ENCODE measurements around the gene ZEB1. TPM values are rescaled to one million over a fixed set of nuclear protein-coding genes. Genes with fewer than 3 reads are reported as not detected.
"Not testable (repeated sequence)": the region's sequence is repeated elsewhere in the genome, so short reads cannot be mapped to it uniquely, and the experiment has no call there.

ZEB1 gene
- total RNA-seq, 4 donors from 2014 or later, result 124 to 189 (median 154) TPM

DNA sequence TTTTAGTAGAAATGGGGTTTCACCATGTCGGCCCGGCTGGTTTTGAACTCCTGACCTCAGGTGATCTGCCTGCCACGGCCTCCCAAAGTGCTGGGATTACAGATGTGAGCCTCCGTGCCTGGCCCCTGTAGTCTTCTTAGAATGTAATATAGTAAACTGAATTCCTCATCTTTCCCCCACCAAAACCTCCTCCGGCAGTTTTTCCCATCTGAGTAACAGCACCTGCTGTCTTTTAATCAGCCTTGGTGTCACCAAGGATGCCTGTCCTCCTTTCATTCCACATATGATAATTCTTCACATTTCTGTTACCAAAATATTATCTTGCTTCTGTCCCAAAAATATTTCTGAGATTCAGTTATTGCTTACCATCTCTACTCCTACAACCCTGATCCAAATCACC lies 80.2 kb downstream of the ZEB1 start:
- no peaks in the 10 kb centered on the region for H3K27me3 ChIP-seq
- DNase-seq (ENCODE audit: extremely low spot score), result no peak
- peaks cover 28 to 49% (median 42%) of the 10 kb centered on the region in 4 donors for H3K4me1 ChIP-seq
- H3K27ac ChIP-seq (replicated peaks in 1 of 4), result no peak overlapping the region
- 100% methylated on average over 5 of the region's 5 CpGs for WGBS
- intact Hi-C loops (cut with DNase I), result no loop called here
- no peaks in the 10 kb centered on the region for H3K36me3 ChIP-seq
- no peak for TF ChIP-seq POLR2A (IDR thresholded peaks at IDR 0.05; ENCODE audit: low read depth)
- no peaks in the 10 kb centered on the region for H3K9me3 ChIP-seq
- H3K4me3 ChIP-seq, result no peak overlapping the region

DNA sequence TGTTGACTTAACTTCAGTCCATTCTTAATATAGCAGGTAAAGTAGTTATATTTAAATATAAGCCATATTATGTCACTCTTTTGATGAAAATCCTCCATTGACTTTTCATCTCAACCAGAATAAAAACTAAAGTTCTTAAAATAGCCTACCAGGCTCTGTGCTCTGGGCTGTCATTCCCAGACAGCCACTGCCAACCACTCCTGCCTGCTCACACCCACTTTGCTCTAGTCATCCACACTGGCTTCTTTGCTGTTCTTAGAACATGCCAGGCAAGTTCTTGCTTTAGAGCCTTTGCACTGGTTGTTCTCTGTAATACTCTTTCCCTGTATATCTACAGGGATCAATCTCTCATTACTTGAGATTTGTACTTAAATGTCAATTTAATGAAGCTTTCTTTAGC lies 80.6 kb downstream of the ZEB1 start:
- Histone ChIP-seq H3K36me3 (no peaks in the 10 kb centered on the region), H3K27ac (replicated peaks in 1 of 4) (no peak overlapping the region), H3K9me3 (no peaks in the 10 kb centered on the region), H3K27me3 (no peaks in the 10 kb centered on the region), H3K4me3 (no peak overlapping the region), H3K4me1 (peaks cover 33 to 53% (median 42%) of the 10 kb centered on the region in 4 donors)
- no peak for TF ChIP-seq POLR2A (IDR thresholded peaks at IDR 0.05; ENCODE audit: low read depth)
- TF ChIP-seq EP300 (IDR thresholded peaks at IDR 0.05), result no peak
- DNase-seq (ENCODE audit: extremely low spot score), result no peak
- intact Hi-C loops (cut with DNase I), result no loop called here

DNA sequence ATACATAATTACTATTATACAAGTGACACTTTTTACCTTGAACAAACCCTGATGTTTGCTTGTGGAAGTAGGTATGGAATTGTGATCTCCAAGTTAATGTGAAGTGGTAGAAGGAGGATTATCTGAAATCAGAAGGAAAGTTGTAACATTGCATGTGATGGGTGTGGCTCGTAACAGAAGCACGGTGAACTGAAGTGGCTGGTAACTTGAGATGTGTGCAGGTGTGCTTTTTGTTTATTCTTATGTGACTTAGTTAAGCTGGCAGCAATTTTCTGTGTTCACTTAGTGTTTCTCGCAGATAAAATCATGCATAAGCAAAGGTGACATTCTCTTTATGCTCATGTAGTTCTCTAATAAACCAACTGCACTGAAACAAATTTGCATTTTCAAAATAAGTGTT lies 82.3 kb downstream of the ZEB1 start:
- intact Hi-C loops (cut with DNase I), result no loop called here
- no peak for DNase-seq (ENCODE audit: extremely low spot score)
- no peaks in the 10 kb centered on the region for H3K9me3 ChIP-seq
- H3K4me3 ChIP-seq, result no peak overlapping the region
- TF ChIP-seq, protein P1, sequence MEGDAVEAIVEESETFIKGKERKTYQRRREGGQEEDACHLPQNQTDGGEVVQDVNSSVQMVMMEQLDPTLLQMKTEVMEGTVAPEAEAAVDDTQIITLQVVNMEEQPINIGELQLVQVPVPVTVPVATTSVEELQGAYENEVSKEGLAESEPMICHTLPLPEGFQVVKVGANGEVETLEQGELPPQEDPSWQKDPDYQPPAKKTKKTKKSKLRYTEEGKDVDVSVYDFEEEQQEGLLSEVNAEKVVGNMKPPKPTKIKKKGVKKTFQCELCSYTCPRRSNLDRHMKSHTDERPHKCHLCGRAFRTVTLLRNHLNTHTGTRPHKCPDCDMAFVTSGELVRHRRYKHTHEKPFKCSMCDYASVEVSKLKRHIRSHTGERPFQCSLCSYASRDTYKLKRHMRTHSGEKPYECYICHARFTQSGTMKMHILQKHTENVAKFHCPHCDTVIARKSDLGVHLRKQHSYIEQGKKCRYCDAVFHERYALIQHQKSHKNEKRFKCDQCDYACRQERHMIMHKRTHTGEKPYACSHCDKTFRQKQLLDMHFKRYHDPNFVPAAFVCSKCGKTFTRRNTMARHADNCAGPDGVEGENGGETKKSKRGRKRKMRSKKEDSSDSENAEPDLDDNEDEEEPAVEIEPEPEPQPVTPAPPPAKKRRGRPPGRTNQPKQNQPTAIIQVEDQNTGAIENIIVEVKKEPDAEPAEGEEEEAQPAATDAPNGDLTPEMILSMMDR (IDR thresholded peaks at IDR 0.05), result no peak
- no peak for TF ChIP-seq POLR2A (IDR thresholded peaks at IDR 0.05; ENCODE audit: low read depth)
- no peak for TF ChIP-seq EP300 (IDR thresholded peaks at IDR 0.05)
- no peak for TF ChIP-seq POLR2AphosphoS5 (IDR thresholded peaks at IDR 0.05)
- H3K27me3 ChIP-seq, result no peaks in the 10 kb centered on the region
- H3K27ac ChIP-seq (replicated peaks in 1 of 4), result no peak overlapping the region
- WGBS, result 80% methylated on average over 3 of the region's 3 CpGs
- peaks cover 24 to 43% (median 31%) of the 10 kb centered on the region in 4 donors for H3K4me1 ChIP-seq
- no peaks in the 10 kb centered on the region for H3K36me3 ChIP-seq

DNA sequence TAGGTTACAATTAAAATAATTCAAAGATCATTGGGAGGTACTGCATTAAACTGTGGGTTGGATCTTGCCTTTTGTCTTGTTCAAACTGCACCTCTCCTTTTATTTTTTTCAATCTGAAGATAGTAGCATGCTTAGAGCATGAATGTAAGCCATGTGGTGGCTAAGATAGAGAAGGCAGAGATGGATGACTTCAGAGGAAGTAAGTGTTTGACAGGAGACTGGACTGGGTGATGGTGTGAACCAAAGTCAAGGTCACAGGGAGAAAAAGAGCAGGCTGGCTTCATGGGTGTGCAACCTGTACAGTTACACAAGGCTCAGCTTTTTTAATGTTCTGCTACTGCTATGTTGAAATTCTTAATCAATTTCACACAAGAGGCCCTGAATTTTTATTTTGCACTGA lies 85.6 kb downstream of the ZEB1 start:
- Histone ChIP-seq H3K27ac (replicated peaks in 1 of 4) (no peak overlapping the region), H3K4me3 (no peak overlapping the region), H3K9me3 (no peaks in the 10 kb centered on the region), H3K27me3 (no peaks in the 10 kb centered on the region), H3K36me3 (no peaks in the 10 kb centered on the region), H3K4me1 (peaks cover 11 to 31% (median 19%) of the 10 kb centered on the region in 4 donors)
- TF ChIP-seq POLR2A (IDR thresholded peaks at IDR 0.05; ENCODE audit: low read depth), result no peak
- no peak for TF ChIP-seq POLR2AphosphoS5 (IDR thresholded peaks at IDR 0.05)
- TF ChIP-seq, protein P1 (IDR thresholded peaks at IDR 0.05), result no peak
- TF ChIP-seq EP300 (IDR thresholded peaks at IDR 0.05), result no peak
- no peak for DNase-seq (ENCODE audit: extremely low spot score)
- intact Hi-C loops (cut with DNase I), result no loop called here

DNA sequence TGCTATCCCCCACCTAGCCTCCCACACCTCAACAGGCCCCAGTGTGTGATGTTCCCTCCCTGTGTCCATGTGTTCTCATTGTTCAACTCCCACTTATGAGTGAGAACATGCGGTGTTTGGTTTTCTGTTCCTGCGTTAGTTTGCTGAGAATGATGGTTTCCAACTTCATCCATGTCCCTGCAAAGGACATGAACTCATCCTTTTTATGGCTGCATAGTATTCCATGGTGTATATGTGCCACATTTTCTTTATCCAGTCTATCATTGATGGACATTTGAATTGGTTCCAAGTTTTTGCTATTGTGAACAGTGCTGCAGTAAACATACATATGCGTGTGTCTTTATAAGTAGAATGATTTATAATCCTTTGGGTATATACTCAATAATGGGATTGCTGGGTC lies 86.8 kb downstream of the ZEB1 start:
- H3K9me3 ChIP-seq; DNase-seq (ENCODE audit: extremely low spot score); H3K36me3 ChIP-seq: not testable (repeated sequence)

DNA sequence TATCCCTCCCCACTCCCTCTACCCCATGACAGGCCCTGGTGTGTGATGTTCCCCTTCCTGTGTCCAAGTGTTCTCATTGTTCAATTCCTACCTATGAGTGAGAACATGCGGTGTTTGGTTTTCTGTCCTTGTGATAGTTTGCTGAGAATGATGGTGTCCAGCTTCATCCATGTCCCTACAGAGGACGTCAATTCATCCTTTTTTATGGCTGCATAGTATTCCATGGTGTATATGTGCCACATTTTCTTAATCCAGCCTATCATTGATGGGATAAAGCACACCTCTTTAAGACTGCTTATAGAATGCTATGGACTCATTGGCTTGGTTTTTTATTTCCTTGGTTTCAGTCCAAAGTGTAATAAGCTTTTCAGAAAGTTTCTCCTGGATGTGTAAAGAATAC lies 93.4 kb downstream of the ZEB1 start:
- H3K4me1 ChIP-seq; H3K27ac ChIP-seq (replicated peaks in 1 of 4); H3K9me3 ChIP-seq; H3K4me3 ChIP-seq; H3K27me3 ChIP-seq; H3K36me3 ChIP-seq; intact Hi-C loops (cut with DNase I); DNase-seq (ENCODE audit: extremely low spot score): not testable (repeated sequence)
- WGBS, result 88% methylated on average over 2 of the region's 2 CpGs

More for the DNA sequence above, 86.8 kb downstream of the ZEB1 start:
- WGBS, result 94% methylated on average over 3 of the region's 3 CpGs
- intact Hi-C loops (cut with DNase I); H3K27me3 ChIP-seq; H3K27ac ChIP-seq (replicated peaks in 1 of 4); H3K4me3 ChIP-seq: not testable (repeated sequence)
- peaks cover 4 to 24% (median 14%) of the 10 kb centered on the region in 4 donors for H3K4me1 ChIP-seq

DNA sequence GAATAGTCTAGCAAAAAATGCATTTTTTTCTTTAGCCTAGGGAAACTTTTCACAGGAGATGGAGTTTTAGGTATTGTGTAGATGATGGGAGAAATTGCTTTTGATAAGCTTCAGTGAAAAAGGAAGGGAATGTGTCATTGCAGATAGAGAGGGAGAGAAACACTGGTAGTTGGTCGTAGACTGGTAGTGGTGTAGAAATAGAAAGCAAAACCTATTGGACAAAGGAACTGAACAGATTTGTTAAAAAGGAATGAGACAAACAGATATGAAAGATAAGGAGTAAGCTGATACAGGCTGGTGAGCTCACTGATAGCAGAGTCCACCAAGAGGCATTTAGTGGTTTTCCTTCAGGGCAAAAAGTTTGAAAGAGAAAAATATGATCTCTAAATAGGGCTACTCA lies 94.3 kb downstream of the ZEB1 start:
- peaks cover 0 to 9% (median 6%) of the 10 kb centered on the region in 4 donors for H3K4me1 ChIP-seq
- no peak overlapping the region for H3K27ac ChIP-seq (replicated peaks in 1 of 4)
- no peaks in the 10 kb centered on the region for H3K9me3 ChIP-seq
- no peak for DNase-seq (ENCODE audit: extremely low spot score)
- 77% methylated on average over 1 of the region's 1 CpG for WGBS
- no peak overlapping the region for H3K4me3 ChIP-seq
- no peaks in the 10 kb centered on the region for H3K27me3 ChIP-seq
- TF ChIP-seq, protein P1 (IDR thresholded peaks at IDR 0.05), result no peak
- TF ChIP-seq EP300 (IDR thresholded peaks at IDR 0.05) (no peak), POLR2AphosphoS5 (IDR thresholded peaks at IDR 0.05) (no peak)
- intact Hi-C loops (cut with DNase I), result no loop called here
- no peaks in the 10 kb centered on the region for H3K36me3 ChIP-seq

All from esophagus muscularis mucosa (tissue), 4 donors.